Measurements from ENCODE around the gene TMEM62. TPM values are rescaled to one million over a fixed set of nuclear protein-coding genes. Genes with fewer than 3 reads are reported as not detected.
"Not testable (repeated sequence)": the region's sequence is repeated elsewhere in the genome, so short reads cannot be mapped to it uniquely, and the experiment has no call there.

The TMEM62 gene
- total RNA-seq, 1 donor from 2014 or later: 5.1 TPM

DNA sequence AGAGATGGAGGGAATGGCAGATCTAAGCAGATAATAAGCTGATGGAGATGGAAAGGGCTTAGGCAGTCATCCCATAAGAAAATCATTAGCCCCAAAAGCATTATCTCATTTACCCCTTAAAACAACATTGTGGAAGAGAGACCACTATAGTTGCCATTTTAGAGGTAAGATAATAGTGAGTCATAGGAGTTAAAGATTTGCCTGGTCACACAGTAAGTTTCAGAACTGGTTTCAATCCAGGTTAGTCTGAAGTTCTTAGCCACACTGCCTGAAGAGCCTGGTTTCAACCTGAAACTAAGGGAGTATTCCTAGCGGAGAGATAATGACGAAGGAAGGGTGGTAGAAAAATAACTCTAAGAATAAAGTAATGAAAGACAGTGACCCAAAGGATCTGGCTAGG, 14.6 kb upstream of the TMEM62 start:
- Mint-ChIP-seq H3K4me3 (ENCODE audit: unreplicated experiment) (no peak overlapping the region), H3K27me3 (ENCODE audit: unreplicated experiment) (peaks cover 2% of the 10 kb centered on the region), H3K4me1 (ENCODE audit: unreplicated experiment) (peaks cover 10% of the 10 kb centered on the region), H3K36me3 (ENCODE audit: low read depth, unreplicated experiment) (no peaks in the 10 kb centered on the region), H3K9me3 (ENCODE audit: unreplicated experiment) (no peaks in the 10 kb centered on the region), H3K27ac (ENCODE audit: unreplicated experiment) (no peak overlapping the region)
- DNase-seq (ENCODE audit: low spot score): no peak
- TF ChIP-seq, protein P1, sequence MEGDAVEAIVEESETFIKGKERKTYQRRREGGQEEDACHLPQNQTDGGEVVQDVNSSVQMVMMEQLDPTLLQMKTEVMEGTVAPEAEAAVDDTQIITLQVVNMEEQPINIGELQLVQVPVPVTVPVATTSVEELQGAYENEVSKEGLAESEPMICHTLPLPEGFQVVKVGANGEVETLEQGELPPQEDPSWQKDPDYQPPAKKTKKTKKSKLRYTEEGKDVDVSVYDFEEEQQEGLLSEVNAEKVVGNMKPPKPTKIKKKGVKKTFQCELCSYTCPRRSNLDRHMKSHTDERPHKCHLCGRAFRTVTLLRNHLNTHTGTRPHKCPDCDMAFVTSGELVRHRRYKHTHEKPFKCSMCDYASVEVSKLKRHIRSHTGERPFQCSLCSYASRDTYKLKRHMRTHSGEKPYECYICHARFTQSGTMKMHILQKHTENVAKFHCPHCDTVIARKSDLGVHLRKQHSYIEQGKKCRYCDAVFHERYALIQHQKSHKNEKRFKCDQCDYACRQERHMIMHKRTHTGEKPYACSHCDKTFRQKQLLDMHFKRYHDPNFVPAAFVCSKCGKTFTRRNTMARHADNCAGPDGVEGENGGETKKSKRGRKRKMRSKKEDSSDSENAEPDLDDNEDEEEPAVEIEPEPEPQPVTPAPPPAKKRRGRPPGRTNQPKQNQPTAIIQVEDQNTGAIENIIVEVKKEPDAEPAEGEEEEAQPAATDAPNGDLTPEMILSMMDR (IDR thresholded peaks at IDR 0.05; ENCODE audit: unreplicated experiment): no peak

DNA sequence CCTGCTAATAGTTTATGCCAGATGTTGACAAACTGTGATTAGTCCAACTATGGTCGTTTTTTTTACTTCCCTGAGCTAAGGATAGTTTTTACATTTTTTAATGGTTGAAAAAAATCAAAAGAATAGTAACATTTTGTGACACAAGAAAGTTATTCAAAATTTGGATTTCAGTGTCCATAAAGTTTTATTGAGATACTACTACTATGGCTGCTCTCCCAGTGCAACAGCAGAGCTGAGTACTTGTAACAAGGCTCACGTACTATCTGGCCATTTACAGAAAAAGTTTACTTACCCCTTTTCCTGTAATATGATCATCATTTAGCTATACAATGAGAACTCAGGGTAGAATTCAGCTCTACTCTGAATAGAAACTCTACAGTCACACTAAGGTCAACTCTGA, 11.5 kb upstream of the TMEM62 start:
- H3K4me3 Mint-ChIP-seq (ENCODE audit: unreplicated experiment): no peak overlapping the region
- no peaks in the 10 kb centered on the region for H3K36me3 Mint-ChIP-seq (ENCODE audit: low read depth, unreplicated experiment)
- TF ChIP-seq, protein P1 (IDR thresholded peaks at IDR 0.05; ENCODE audit: unreplicated experiment): no peak
- H3K4me1 Mint-ChIP-seq (ENCODE audit: unreplicated experiment): peaks cover 10% of the 10 kb centered on the region
- DNase-seq (ENCODE audit: low spot score): no peak
- peaks cover 4% of the 10 kb centered on the region for H3K27me3 Mint-ChIP-seq (ENCODE audit: unreplicated experiment)
- H3K27ac Mint-ChIP-seq (ENCODE audit: unreplicated experiment): no peak overlapping the region
- H3K9me3 Mint-ChIP-seq (ENCODE audit: unreplicated experiment): no peaks in the 10 kb centered on the region

DNA sequence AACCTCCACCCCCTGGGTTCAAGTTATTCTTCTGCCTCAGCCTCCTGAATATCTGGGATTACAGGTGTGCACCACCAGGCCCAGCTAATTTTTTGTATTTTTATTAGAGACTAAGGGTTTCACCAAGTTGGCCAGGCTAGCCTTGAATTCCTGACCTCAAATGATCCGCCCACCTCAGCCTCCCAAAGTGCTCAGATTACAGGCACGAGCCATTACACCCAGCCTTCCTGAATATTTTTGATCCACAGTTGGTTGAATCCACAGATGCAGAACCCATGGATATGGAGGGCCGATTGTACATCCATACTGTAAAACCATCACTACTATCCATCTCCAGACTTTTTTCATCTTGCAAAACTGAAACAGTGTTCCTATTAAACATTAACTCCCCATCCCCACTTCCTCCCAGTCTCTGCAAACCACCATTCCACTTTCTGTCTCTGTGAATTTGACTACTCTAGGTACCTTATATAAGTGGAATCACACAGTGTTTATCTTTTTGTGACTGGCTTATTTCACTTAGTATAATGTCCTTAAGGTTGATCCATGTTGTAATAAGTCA, 8.2 kb upstream of the TMEM62 start:
- no peaks in the 10 kb centered on the region for H3K36me3 Mint-ChIP-seq (ENCODE audit: low read depth, unreplicated experiment)

DNA sequence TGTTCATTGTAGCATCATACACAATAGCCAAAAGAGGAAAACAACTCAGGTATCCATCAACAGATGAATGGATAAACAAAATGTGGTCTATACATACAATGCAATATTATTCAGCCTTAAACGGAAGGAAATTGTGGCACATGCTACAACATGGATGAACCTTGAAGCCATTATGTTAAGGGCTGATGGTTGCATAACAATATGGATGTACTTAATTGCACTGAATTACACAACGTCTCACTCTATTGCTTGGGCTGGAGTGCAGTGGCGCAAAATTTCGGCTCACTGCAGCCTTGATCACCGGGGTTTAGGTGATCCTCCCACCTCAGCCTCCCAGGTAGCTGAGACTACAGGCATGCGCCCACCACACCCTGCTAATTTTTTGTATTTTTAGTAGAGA, 7.0 kb upstream of the TMEM62 start:
- H3K27me3 Mint-ChIP-seq (ENCODE audit: unreplicated experiment): peaks cover 7% of the 10 kb centered on the region

More for the DNA sequence above, 8.2 kb upstream of the TMEM62 start:
- Mint-ChIP-seq H3K9me3 (ENCODE audit: unreplicated experiment) (no peaks in the 10 kb centered on the region), H3K27me3 (ENCODE audit: unreplicated experiment) (peaks cover 7% of the 10 kb centered on the region), H3K4me1 (ENCODE audit: unreplicated experiment) (peaks cover 6% of the 10 kb centered on the region), H3K4me3 (ENCODE audit: unreplicated experiment) (no peak overlapping the region), H3K27ac (ENCODE audit: unreplicated experiment) (no peak overlapping the region)
- no peak for DNase-seq (ENCODE audit: low spot score)
- TF ChIP-seq, protein P1 (IDR thresholded peaks at IDR 0.05; ENCODE audit: unreplicated experiment): no peak

DNA sequence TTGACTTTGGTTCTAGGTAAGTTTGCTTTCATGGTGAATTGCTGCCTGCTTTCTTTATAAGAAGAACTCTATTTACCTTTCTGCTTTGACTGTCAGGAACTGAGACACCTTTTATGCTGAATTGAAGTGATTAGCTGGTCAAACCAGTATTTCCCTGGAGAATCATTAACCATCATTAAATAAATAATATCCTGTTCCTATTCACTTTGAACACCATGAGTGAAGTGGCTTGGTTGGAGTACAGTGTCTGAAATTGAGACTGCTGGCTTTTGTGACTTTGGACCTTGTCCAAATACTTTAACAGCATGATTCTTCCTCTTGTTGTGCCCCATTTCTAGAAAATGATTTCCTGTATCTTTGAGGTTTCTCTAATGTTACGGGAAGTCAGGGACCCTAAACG, 5.6 kb upstream of the TMEM62 start:
- Mint-ChIP-seq H3K27ac (ENCODE audit: unreplicated experiment) (no peak overlapping the region), H3K4me3 (ENCODE audit: unreplicated experiment) (no peak overlapping the region), H3K27me3 (ENCODE audit: unreplicated experiment) (peaks cover 5% of the 10 kb centered on the region), H3K36me3 (ENCODE audit: low read depth, unreplicated experiment) (no peaks in the 10 kb centered on the region), H3K4me1 (ENCODE audit: unreplicated experiment) (peaks cover 4% of the 10 kb centered on the region), H3K9me3 (ENCODE audit: unreplicated experiment) (no peaks in the 10 kb centered on the region)
- no peak for DNase-seq (ENCODE audit: low spot score)
- TF ChIP-seq, protein P1 (IDR thresholded peaks at IDR 0.05; ENCODE audit: unreplicated experiment): no peak

More for the DNA sequence above, 7.0 kb upstream of the TMEM62 start:
- Mint-ChIP-seq H3K27ac (ENCODE audit: unreplicated experiment) (no peak overlapping the region), H3K4me3 (ENCODE audit: unreplicated experiment) (no peak overlapping the region), H3K9me3 (ENCODE audit: unreplicated experiment) (no peaks in the 10 kb centered on the region), H3K36me3 (ENCODE audit: low read depth, unreplicated experiment) (no peaks in the 10 kb centered on the region), H3K4me1 (ENCODE audit: unreplicated experiment) (peaks cover 6% of the 10 kb centered on the region)
- DNase-seq (ENCODE audit: low spot score): no peak
- TF ChIP-seq, protein P1 (IDR thresholded peaks at IDR 0.05; ENCODE audit: unreplicated experiment): no peak

DNA sequence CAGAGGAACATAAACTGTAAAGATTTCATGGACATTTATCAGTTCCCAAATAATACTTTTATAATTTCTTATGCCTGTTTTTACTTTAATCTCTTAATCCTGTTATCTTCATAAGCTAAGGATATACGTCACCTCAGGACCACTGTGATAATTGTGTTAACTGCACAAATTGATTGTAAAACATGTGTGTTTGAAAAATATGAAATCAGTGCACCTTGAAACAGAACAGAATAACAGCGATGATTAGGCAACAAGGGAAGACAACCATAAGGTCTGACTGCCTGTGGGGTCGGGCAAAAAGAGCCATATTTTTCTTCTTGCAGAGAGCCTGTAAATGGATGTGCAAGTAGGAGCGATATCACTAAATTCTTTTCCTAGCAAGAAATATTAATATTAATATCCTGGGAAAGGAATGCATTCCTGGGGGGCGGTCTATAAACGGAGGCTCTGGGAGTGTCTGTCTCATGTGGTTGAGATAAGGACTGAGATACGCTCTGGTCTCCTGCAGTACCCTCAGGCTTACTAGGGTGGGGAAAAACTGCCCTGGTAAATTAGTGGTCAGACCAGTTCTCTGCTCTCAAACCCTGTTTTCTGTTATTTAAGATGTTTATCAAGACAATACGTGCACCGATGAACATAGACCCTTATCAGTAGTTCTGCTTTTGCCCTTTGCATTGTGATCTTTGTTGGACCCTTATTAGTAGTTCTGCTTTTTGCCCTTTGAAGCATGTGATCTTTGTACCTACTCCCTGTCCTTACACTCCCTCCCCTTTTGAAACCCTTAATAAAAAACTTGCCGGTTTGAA, 5.0 kb upstream of the TMEM62 start:
- DNase-seq (ENCODE audit: low spot score); H3K4me1 Mint-ChIP-seq (ENCODE audit: unreplicated experiment); H3K36me3 Mint-ChIP-seq (ENCODE audit: low read depth, unreplicated experiment); H3K4me3 Mint-ChIP-seq (ENCODE audit: unreplicated experiment); H3K27me3 Mint-ChIP-seq (ENCODE audit: unreplicated experiment); H3K9me3 Mint-ChIP-seq (ENCODE audit: unreplicated experiment); H3K27ac Mint-ChIP-seq (ENCODE audit: unreplicated experiment): not testable (repeated sequence)

All from endothelial cell (in vitro differentiated cells).